Activated CD4-positive, alpha-beta T cell treated with anti-CD3 and anti-CD28 coated beads for 24 hours (primary cell): ENCODE measurements around the gene ZBTB16.

Source experiments
- DNase-seq, 2 donors: peaks; one replicate each; pipeline ENCODE4 v3.0.0-alpha.2; 2020; ENCODE audit warnings: low read depth in 2 of 2

ZBTB16 gene

DNA sequence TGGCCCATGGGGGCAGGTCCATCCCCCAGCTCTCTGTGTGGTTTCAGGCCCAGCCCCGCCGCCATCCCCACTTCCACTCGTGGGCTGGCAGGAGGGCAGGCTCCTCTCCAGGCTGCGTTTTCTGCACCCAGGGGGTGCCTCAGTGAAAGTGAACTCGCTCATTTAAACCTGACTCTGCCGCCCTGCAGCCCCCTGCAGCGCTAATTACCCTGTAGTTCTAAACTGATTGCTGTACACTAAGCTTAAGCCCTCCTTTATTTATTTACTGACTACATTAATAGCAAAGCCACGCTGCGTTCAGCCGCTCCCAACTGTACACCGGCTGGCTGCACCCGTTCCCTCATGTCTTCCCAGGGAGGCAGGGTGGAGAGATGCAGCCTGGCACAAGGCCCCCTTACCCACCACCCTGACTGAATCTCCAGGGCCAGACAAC lies 200.1 kb downstream of the ZBTB16 start:
- no peak for DNase-seq

DNA sequence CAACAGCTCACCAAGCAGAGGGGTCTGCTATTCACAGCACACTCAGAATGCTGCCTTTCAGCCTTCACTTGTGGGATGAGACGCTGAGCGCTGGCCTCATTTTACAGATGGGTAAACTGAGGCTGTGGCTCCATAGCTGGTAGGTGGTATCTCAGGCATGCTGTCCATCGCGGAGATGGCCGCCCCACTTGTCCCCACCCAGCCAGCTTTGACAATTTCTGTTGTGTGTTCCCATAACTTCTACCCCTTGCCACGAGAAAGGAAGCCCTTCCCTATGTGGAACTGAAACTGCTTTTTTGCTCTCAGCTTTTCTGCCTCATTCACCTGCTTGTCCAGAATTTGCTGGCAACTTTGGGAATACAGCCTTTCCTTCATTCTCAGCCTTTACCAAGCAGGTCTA lies 200.6 kb downstream of the ZBTB16 start:
- DNase-seq, result no peak

DNA sequence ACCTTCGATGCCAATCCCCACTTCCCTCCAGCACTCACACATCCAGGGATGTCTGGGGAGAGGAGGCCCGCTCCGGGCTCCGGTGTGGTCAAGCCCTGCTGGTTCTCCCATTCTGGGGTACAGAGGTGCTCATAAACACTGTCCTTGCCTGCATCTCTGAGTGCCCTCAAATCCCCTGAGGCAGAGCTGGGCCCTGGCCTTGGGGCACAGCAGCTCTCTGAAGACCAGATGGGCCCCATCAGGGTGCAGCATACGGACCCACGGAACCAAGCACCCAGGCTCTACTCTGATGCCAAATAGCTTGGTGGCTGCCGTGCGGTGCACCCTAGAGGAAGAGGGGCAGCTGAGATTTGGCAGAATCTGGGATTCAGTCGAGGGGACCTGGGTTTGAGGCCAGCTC lies 201.0 kb downstream of the ZBTB16 start:
- DNase-seq, result no peak

DNA sequence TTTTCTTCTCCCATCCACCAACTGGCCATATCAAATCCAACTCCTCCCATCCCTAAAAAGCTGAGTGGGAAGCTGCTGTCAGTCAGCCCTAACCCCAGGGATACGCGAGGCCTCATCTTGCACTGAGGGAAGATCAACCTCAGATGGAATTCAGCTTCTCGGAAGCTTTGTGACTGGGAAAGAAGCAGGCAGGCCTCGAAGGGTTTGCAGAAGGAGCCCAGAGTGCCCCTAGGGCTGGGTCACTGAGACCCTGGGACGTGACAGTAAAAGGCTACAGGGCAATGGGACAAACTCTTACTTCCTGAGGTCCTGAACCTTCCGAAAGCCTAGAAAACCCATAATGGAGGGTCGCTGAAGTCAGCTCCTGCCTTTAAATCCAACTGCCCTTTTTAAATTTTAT lies 202.3 kb downstream of the ZBTB16 start:
- DNase-seq, result no peak

DNA sequence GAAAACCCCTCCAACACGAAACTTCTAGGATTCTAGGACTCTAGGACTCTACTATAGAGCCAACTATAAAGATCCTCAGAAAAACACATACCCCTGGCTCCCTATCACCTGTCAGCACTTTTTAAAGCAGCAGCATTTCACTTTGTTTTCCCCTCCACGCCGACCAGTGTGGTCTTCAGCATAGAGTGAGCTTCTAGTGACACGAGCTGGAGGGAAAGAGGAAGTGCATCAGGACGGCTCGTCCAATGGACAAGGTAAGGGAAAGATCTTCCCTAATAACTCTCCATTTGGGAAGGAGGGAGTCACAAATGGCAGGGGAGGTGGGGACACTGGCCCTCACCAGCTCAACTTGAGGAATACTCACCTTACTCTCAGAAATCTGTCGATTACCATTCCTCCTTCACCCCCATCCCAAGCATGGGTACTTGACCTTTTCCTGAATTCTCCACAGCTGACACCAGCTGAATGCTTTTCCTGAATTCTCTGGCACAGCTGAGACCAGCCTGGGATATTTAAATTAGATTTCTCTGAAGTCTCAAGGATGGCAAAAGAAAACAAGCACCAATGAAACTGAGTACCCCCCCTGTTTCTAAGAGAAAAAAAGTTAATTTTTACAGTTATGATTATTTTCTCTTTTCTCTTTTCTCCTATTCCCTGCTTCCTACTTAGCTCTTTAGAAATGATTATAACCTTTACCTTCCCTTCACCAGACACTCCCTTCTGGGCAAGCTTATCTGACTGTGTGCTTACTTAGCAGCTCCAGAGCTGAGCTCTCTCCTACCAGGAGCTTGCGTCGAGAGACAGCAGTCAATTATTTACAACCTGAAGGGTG lies 203.4 kb downstream of the ZBTB16 start:
- DNase-seq, result no peak

DNA sequence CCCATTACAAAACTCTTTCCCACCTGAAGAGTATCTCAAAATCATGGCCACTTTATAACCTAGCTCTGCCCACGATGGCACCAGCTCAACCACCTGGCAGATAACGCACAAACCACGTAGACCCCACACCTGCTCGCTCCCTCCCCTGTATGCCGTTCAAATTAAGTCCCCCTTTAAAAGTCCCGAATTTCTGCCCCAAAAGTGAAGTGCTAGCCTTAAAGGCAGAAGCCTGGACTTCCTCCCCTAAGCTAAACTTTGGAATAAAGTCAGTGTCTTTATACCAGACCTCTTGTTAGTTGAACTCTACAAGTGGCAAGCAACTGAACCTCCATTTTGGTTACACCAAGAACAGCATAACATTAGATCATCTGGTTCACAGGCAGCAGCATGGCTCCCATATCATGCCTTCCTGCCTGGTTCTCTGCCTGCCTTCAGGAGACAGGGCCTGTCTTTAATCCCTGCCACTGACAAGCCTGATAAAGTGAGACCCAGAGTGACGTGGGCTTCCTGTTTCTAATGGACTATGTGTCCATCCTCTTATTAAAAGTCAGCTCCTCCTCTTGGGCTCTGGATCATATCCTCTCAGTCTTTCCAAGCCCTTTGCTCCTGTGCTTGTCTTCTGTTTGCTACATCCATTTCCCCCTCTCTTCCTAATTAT lies 204.1 kb downstream of the ZBTB16 start:
- DNase-seq, result no peak

DNA sequence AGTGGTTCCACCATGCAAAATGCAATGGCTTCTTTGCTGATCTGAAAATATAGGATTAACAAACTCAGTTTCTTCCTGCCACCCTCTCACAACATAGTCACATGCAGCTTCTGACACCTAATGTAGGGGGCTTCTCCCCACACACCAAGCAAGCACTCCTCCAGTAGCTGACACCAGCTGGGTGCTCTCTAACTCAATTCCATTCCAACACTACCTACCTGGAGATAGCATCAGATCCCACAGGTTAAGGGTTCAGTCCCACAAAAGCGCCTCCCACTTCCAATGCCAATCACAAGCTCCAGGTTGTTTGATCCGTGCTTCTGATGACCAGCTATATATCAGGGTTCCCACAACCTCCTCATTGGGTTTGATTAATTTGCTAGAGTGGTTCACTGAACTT lies 204.9 kb downstream of the ZBTB16 start:
- no peak for DNase-seq

DNA sequence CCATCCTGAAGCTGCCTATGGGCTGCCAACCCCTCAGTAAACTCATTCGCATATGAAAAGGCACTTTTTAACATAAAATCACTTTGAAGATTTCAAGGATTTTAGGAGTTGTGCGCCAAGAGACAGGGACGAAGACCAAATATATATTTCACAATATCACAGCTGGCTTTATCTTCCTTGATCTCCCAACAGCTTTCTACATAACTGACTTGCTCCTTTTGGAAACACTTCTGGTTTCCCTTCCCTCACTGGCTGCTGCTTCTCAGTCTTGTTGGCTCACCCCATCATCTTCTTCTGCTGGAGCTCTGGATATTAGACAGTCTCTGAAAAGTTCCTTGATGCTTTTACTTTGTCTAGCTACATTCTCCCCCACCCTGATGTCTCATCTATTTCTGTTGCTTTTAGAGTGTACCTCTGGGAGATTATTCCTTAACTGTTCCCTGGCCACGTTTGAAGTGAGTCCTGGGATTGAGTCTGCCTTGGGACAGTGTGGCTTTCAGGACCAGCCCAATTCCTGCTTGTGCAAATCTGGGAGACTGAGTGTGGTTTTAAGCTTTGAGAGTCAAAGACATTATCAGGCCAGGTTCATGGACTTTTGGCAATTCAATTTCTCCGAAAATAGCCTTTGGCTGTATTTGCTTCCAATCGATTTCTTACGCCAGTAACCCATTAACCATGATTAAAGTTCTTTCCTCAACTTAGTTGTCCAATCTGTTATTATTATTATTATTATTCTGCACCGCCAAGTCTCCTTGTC lies 205.8 kb downstream of the ZBTB16 start:
- DNase-seq, result no peak

DNA sequence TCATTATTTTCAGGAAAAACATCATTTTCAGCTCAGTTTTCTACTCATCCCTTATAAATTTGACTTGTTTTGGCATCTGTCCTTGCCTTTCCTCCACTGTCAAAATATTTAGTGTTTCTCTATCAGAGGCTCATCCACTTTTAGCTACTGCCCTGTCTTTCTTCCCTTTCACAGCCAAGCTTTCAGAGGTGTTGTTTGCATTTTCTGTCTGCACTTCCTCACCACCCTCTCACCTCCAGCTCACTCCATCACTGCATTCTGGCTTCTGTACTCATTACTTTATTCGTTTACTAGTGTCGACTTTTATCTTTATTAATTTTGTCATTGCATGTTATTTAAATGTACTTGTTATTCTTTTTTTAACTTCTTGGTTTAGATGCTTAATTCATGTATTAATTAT lies 210.0 kb downstream of the ZBTB16 start:
- DNase-seq, result no peak

DNA sequence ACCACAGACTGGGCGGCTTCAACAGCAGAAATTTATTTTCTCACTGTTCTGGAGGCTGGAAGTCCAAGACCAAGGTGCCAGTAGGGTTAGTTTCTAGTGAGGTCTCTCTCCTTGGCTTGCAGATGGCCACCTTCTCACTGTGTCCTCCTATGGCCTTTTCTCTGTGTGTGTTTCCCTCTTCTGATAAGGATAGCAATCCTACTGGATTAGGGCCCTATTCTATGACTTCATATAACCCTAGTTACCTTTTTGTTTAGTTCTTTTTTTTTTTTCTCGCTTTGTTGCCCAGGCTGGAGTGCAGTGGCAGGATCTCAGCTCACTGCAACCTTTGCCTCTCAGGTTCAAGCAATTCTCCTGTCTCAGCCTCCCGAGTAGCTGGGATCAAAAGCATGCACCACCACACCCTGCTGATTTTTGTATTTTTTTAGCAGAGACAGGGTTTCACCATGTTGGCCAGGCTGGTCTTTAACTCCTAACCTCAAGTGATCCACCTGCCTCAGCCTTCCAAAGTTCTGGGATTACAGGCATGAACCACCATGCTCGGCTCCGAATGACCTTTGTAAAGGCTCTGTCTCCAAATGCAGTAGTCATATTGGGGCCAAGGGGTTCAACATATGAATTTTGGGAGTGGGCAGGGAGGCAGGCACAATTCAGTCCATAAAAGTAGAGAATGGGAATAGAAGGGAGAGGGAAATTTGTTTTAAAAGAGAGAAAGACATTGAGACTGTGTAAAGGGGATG lies 211.2 kb downstream of the ZBTB16 start:
- no peak for DNase-seq

DNA sequence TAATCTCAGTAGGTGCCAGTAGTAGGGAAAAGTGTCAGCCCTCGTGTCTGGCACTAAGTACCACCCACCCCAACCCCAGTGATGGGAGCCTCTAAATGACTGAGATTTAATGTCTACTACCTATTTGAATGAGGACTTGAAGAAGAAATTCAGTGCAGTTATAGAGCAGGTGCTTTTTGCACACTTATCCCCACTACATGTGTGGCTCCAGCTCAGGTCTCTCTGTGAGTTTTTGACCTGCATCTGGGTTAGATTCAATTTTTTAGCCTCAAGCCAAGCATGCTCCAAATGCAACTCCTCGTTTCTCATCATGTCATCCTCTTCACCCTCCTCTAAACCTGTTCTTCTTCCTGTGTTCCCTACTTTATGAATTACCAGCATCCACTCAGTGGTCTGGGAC lies 211.8 kb downstream of the ZBTB16 start:
- no peak for DNase-seq

DNA sequence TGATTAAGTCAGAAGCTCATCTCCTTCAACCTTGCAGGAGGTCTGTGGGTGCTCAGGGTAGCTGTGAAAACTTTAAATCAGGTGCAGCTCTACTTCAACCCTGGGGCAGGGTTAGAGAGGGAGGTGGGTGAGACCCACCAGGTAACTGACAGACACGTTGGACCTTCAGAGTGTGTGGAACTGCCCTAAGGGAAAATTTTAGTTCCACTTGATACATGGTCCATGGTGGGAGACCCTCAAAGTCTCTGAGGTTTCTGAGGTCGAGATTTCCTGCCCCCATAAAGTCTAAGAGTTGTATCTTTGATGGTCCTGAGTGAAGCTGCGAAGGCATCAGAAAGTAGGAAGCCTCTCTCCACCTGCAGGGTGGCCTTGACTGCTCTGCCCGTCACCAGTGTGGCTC lies 212.8 kb downstream of the ZBTB16 start:
- DNase-seq, result no peak

DNA sequence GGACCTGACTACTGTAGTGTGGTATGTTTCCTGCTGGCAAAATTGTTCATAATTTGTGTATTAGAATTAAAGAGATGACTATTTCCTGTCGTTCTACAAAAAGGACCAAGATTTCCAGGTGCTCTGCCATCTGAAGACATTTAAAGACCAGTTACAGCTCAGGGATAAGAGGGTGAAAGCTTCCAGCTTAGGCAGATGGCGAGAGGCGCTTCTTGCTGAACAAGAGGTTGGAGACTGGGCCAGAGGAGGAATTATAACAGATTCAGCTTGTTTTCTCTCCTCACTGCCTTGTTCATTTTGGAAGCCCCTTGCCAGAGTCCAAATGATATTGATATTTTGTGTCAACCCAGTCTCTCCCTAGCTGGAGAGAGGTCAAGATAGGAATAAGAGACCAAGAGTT lies 213.6 kb downstream of the ZBTB16 start:
- DNase-seq, result no peak

DNA sequence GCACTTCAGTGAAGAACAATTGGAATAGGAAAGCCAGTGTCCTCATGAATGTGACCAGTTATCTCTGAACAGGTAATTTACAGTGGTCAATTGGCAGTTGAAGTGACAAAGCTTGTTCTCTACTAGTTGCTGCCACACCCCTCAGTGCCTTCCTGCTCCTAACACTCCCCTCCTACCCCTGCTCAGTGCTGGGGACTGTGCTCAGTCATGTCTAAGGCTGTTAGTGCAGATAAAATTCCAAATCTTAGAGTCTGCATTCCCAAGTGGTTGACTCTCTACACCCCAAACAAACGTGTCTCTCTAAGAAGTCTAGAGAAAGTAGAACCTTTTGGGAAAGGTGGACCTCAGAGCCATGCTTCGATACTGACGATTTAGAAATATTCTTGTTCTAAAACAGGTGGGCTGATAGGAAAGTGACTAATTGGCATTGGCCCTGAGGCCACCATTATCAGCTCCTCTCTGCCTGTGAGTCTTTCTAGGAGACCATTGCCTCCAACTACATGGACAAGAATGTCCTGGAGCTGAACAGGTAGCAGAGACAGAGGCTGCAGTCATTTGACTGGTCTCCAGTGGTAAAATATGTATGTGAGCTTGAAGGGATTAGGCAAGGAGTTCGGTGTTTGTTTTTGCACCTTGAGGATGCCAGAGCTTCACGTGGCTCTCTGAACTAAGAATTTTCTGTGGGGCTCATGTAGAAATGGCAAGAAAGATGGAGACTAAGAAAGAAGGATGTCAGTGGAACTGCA lies 214.6 kb downstream of the ZBTB16 start:
- DNase-seq, result no peak

DNA sequence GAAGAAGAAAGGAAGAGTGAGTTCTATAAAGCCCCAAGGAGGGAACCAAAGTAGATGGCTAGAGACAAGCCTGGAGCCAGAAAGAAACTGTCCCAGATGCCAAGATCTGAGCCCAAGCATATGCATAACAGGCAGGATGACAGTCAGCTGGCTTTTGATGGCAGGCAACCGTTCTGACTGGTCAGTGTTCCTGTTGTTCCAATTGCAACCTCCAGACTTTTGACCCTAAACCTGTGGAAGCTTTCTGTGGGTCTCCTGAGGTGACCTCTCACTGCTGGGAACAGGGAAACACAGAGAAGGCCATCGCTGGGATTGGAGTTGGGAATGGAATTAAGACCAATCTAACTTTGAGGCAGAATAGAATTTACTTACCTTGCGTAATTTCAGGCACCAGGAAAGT lies 215.1 kb downstream of the ZBTB16 start:
- no peak for DNase-seq

DNA sequence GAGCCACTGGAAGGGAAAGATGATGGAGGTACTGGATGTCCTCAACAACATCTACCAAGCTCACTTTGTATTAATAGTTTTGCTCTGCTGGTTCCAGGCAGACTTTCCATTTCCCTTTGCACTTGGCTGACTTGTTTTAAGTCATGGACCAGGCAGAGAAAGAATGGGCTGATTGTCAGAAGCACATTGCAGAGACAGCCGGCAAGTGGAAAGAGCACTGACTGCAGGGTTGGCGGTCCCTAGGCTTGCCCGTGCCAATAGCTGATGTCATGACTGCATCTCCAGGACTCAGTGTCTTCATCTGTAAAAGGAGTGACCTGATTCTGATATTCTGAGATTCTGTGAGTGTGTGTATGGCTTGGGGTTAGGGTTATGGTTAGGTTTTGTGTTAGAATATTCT lies 215.8 kb downstream of the ZBTB16 start:
- no peak for DNase-seq

DNA sequence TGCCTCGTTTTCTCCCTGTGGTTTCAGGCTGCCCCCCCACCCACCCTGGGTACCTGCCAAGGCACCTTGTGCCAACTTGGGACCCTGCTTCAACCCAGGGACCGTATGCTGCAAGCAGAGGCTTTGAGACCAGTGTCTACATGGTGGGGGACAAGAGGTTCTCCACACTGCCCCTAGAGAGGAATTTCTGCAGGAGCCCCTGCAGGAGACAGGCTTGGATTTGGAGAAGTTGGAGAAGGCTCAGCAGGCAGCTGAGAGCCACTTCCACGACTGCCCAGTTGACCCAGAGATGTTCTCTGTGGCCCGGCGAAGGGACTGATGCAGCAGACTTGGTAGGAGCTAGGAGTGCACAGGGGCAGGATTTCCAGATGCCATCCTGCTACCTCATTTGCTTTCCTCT lies 216.6 kb downstream of the ZBTB16 start:
- DNase-seq, result no peak

DNA sequence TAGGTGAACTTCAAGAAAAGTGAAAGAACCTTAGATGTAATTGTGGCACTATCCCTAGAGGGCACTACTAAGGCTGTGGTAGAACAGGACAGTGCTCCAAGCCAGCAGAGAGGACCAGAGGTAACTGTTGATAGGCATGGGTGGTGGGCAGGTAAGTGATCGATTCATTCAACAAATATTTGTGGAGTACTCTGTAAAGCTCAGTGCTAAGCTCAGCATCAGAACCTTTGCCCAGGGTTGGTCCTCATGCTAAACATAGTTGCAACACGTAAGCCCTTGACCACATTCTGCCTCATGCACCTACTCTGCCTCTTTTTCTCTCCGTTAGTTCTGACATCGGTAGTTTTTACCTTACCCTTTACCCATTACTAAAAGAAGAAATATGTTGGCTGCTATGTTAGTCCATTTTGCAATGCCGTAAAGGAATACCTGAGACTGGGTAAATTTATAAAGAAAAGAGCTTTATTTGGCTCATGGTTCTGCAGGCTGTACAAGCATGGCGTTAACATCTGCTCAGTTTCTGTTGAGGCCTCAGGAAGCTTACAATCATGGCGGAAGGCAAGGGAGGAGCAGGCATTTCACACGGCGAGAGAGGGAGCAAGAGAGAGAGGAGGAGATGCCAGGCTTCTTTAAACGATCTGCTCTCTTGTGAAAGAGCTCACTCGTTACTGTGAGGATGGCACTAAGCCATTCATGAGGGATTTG lies 218.3 kb downstream of the ZBTB16 start:
- DNase-seq, result no peak

DNA sequence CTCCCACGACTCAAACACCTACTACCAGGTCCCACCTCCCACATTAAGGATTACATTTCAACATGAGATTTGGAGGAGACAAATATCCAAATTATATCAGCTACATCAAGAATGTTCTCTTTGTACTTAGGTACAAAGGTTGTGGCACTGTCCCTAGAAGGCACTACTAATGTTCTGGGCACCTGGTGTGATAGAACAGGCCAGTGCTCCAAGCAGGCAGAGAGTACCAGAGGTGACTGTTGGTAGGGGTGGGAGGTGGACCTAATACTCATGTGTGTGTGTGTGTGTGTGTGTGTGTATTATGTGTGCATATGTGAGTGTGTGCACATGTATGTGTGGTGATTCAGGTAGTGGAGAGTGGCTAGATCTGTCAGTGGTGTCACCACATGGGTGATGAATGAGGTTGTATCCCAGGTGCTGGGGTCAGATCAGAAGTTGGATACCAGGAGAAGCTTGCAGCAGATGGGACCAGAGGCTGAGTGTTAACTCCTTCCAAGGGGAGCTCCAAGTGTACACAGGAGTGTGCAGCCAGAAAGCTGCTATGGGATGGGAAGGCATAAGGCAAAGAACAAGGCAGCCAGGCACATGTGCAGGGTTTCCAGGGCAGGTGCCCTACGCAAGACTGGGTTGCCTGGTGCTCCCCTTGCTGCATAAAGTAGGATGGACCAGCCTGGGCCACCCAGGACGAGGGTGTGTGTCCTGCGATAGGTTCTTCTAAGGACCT lies 219.0 kb downstream of the ZBTB16 start:
- no peak for DNase-seq
